Measurements from ENCODE around the gene ERCC6L2. TPM values are rescaled to one million over a fixed set of nuclear protein-coding genes. Genes with fewer than 3 reads are reported as not detected.

Gene ERCC6L2
- total RNA-seq, 4 donors from 2014 or later: 82.0 to 128 (median 108) TPM

DNA sequence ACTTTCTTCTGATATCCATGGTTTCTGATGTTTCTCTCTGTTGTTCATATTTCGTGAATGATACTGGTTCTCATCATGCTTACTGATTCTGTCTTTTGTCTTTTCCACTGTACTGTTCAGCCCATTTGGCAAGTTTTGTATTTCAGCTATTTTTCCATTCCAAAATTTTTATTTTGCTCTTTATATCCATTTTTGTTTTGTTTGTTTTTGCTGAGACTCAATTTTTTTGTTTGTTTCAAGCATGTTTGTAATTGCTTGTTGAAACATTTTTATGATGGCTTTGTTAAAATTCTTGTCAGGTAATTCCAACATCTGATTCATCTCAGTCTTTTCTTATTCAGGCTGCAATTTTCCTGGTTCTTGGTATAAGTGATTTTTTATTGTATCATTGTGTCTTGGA, 64.0 kb downstream of the ERCC6L2 start:
- Histone ChIP-seq H3K36me3 (peaks cover 0 to 99% (median 0%) of the 10 kb centered on the region in 3 donors), H3K4me1 (no peaks in the 10 kb centered on the region)
- 90 to 98% methylated on average over 1 of the region's 1 CpG for whole genome bisulfite sequencing, 2 donors

DNA sequence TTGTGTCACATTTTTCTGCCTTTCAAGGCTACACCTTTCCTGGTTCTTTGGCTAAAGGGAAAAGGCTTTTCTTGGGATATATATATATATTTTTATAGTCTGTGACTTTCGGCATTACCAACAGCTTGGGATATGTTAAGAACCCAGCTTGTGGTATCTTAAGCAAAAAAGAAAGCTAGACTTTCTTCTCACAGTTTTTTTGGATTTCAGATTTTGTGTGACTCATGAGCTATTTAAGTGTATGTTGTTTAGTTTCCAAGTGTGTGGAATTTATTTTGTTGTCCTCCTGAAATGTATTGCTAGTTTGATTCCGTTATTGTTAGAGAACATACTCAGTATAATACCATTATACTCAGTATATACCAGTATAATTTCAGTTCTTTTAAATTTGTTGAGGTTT, 64.8 kb downstream of the ERCC6L2 start:
- Histone ChIP-seq H3K27me3 (no peaks in the 10 kb centered on the region), H3K4me3 (no peak overlapping the region), H3K27ac (no peak overlapping the region), H3K36me3 (peaks cover 0 to 99% (median 0%) of the 10 kb centered on the region in 3 donors), H3K4me1 (no peaks in the 10 kb centered on the region), H3K9me3 (peaks cover 0 to 20% (median 4%) of the 10 kb centered on the region in 4 donors)
- no peak for DNase-seq (ENCODE audit: low spot score in 2 of 2)
- 68 to 97% methylated on average over 2 of the region's 2 CpGs for WGBS, 2 donors
- TF ChIP-seq, protein P1, sequence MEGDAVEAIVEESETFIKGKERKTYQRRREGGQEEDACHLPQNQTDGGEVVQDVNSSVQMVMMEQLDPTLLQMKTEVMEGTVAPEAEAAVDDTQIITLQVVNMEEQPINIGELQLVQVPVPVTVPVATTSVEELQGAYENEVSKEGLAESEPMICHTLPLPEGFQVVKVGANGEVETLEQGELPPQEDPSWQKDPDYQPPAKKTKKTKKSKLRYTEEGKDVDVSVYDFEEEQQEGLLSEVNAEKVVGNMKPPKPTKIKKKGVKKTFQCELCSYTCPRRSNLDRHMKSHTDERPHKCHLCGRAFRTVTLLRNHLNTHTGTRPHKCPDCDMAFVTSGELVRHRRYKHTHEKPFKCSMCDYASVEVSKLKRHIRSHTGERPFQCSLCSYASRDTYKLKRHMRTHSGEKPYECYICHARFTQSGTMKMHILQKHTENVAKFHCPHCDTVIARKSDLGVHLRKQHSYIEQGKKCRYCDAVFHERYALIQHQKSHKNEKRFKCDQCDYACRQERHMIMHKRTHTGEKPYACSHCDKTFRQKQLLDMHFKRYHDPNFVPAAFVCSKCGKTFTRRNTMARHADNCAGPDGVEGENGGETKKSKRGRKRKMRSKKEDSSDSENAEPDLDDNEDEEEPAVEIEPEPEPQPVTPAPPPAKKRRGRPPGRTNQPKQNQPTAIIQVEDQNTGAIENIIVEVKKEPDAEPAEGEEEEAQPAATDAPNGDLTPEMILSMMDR (IDR thresholded peaks at IDR 0.05): no peak
- no peak for TF ChIP-seq POLR2A (IDR thresholded peaks at IDR 0.05)
- TF ChIP-seq EP300 (IDR thresholded peaks at IDR 0.05): no peak

More for the DNA sequence above, 64.0 kb downstream of the ERCC6L2 start:
- H3K4me3 ChIP-seq: no peak overlapping the region
- no peak for DNase-seq (ENCODE audit: low spot score in 2 of 2)
- TF ChIP-seq POLR2A (IDR thresholded peaks at IDR 0.05) (no peak), EP300 (IDR thresholded peaks at IDR 0.05) (no peak)
- no peak overlapping the region for H3K27ac ChIP-seq
- H3K27me3 ChIP-seq: no peaks in the 10 kb centered on the region
- peaks cover 0 to 20% (median 4%) of the 10 kb centered on the region in 4 donors for H3K9me3 ChIP-seq

DNA sequence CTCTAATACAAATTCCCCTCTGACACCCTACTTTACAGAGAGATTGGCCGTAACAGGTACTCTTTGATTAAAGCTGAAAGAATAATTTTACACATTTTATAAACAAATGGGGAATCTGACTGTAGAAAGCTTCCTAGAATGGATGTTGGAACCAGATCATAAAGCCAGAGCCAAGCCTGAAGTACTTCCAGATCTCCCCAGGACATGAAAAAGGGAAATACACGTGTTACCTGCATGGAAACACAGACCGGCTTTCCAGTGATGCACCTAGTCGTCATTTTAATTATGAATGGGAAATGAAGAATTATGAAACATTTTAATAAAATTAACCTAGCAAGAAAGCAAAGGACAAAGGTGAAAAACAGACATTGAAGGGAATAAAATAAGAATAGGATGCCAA, 66.5 kb downstream of the ERCC6L2 start:
- no peak for DNase-seq (ENCODE audit: low spot score in 2 of 2)
- Histone ChIP-seq H3K36me3 (peaks cover 0 to 99% (median 0%) of the 10 kb centered on the region in 3 donors), H3K9me3 (peaks cover 0 to 13% (median 4%) of the 10 kb centered on the region in 4 donors), H3K4me3 (no peak overlapping the region), H3K27ac (no peak overlapping the region), H3K27me3 (no peaks in the 10 kb centered on the region), H3K4me1 (no peaks in the 10 kb centered on the region)
- TF ChIP-seq, protein P1 (IDR thresholded peaks at IDR 0.05): no peak
- TF ChIP-seq EP300 (IDR thresholded peaks at IDR 0.05) (no peak), POLR2A (IDR thresholded peaks at IDR 0.05) (no peak)
- WGBS, 2 donors: 94 to 95% methylated on average over 4 of the region's 4 CpGs

DNA sequence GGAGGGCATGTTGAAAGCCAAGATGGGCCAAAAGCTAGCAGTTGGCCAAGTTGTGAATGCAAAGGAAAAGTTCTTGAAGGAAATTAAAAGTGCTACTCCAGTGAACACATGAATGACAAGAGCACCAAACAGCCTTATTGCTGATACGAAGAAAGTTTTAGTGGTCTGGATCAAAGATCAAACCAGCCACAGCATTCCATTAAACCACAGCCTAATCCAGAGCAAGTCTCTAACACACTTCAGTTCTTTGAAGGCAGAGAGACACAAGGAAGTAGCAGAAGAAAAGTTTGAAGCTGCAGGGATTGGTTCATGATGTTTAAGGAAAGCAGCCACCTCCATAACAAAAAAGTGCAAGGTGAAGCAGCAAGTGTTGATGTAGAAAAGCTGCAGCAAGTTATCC, 71.6 kb downstream of the ERCC6L2 start:
- Histone ChIP-seq H3K9me3 (peaks cover 0 to 9% (median 0%) of the 10 kb centered on the region in 4 donors), H3K27ac (no peak overlapping the region), H3K4me3 (no peak overlapping the region), H3K4me1 (no peaks in the 10 kb centered on the region), H3K36me3 (peaks cover 0 to 83% (median 0%) of the 10 kb centered on the region in 3 donors), H3K27me3 (no peaks in the 10 kb centered on the region)
- TF ChIP-seq, protein P1 (IDR thresholded peaks at IDR 0.05): no peak
- TF ChIP-seq EP300 (IDR thresholded peaks at IDR 0.05) (no peak), POLR2A (IDR thresholded peaks at IDR 0.05) (no peak)
- DNase-seq (ENCODE audit: low spot score in 2 of 2): no peak
- 84 to 93% methylated on average over 1 of the region's 1 CpG for WGBS, 2 donors

DNA sequence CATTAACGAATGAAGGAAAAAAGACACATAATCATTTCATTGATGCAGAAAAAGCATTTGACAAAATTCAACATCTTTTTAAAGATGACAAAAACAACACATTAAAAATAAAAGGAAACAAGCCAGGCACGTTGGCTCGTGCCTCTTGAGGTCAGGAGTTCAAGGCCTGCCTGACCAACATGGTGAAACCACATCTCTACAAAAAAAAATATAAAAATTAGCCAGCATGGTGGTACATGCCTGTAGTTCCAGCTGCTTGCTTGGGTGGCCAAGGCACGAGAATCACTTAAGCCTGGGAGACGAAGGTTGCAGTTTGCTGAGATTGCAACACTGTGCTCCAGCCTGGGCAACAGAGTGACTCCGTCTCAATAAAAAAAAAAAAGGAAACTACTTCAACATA, 77.0 kb downstream of the ERCC6L2 start:
- peaks cover 0 to 76% (median 0%) of the 10 kb centered on the region in 3 donors for H3K36me3 ChIP-seq
- H3K4me1 ChIP-seq: no peaks in the 10 kb centered on the region
- 80 to 87% methylated on average over 6 of the region's 6 CpGs for WGBS, 2 donors
- TF ChIP-seq EP300 (IDR thresholded peaks at IDR 0.05) (no peak), POLR2A (IDR thresholded peaks at IDR 0.05) (no peak)
- TF ChIP-seq, protein P1 (IDR thresholded peaks at IDR 0.05): no peak
- H3K9me3 ChIP-seq: peaks cover 0 to 14% (median 0%) of the 10 kb centered on the region in 4 donors
- no peaks in the 10 kb centered on the region for H3K27me3 ChIP-seq
- no peak overlapping the region for H3K27ac ChIP-seq
- no peak for DNase-seq (ENCODE audit: low spot score in 2 of 2)
- no peak overlapping the region for H3K4me3 ChIP-seq

All from tibial nerve (tissue), 4 donors.